HepG2 (cell line): ENCODE results near the gene L1CAM. TPM values are rescaled to one million over a fixed set of nuclear protein-coding genes. Genes with fewer than 3 reads are reported as not detected.

Source experiments
- ATAC-seq: fragments of 200-7000 bp; cut with Tn5 transposase; 3 replicates; pipeline ENCODE4 v1.9.1; 2020; ENCODE audit warnings: mild to moderate bottlenecking, moderate library complexity
- BruUV-seq: library from RNA; stranded (reverse); fragments of 400-500 nt; replicated peaks from 2 replicates; lab custom pipeline; 2021; lab: Mats Ljungman, UMichigan
- CTCF ChIA-PET: fragments of 300-600 bp; formaldehyde crosslinking; extraction: SDS; loops from one replicate; lab custom pipeline; 2021; ENCODE audit warnings: low total read pairs, inconsistent platforms, low intra/inter-chr PET ratio; lab: Yijun Ruan, JAX
- POLR2A ChIA-PET: fragments of 350-600 bp; sonication (Branson Sonifier 250); formaldehyde crosslinking; loops from one replicate; lab custom pipeline; 2020; ENCODE audit warnings: antibody characterized with exemption, inconsistent platforms; lab: Yijun Ruan, JAX
- DNase-seq: peaks from one replicate; pipeline ENCODE4 v3.0.0-alpha.2; 2015; ENCODE audit warnings: low spot score
- FAIRE-seq: peaks from 3 replicates; lab custom pipeline; 2011; peaks lifted over from hg19 to GRCh38; lab: Jason Lieb, UNC
- H2AFZ ChIP-seq: one replicate; pipeline ENCODE4 v1.6.1; 2011; ENCODE audit warnings: low read length, inconsistent platforms
- H3K27ac ChIP-seq: fragments of 300-600 bp; 3 replicates; pipeline ENCODE4 v1.8.0; 2011; ENCODE audit warnings: mixed run types, mild to moderate bottlenecking, mixed read lengths, low read length, inconsistent platforms; ENCODE audit not compliant: insufficient read depth; ENCODE audit errors: extremely low read length
- H3K27me3 ChIP-seq, 2 experiments: fragments of 200-600 bp in 1 of 2; 2 replicates in 1 of 2; 3 replicates in 1 of 2; pipeline versions ENCODE4 v1.6.0 to v1.8.0; 2011; ENCODE audit warnings: low read length in 2 of 2, mild to moderate bottlenecking in 2 of 2, moderate library complexity in 2 of 2, inconsistent platforms in 1 of 2; ENCODE audit not compliant: insufficient read depth in 2 of 2, control insufficient read depth in 1 of 2
- H3K36me3 ChIP-seq, 2 experiments: fragments of 200-600 bp in 1 of 2; replicated peaks in 1 of 2; 2 replicates in 1 of 2; 3 replicates in 1 of 2; pipeline versions ENCODE4 v1.5.1 to v1.8.0; 2011; ENCODE audit warnings: low read length in 2 of 2, inconsistent platforms in 1 of 2; ENCODE audit not compliant: insufficient read depth in 2 of 2, control insufficient read depth in 1 of 2
- H3K4me1 ChIP-seq: 2 replicates; pipeline ENCODE4 v1.5.1; 2012; ENCODE audit warnings: low read length, inconsistent platforms; ENCODE audit not compliant: insufficient read depth
- H3K4me2 ChIP-seq: 2 replicates; pipeline ENCODE4 v1.6.0; 2011; ENCODE audit warnings: low read depth, low read length, inconsistent platforms
- H3K4me3 ChIP-seq, 3 experiments: fragments of 200-600 bp in 1 of 3; sonication (generic), shearing (Covaris generic) in 1 of 3; replicated peaks in 1 of 3; 2 replicates each; pipeline ENCODE4 v1.5.1; 2011 to 2016; ENCODE audit warnings: low read length in 3 of 3, inconsistent platforms in 2 of 3, low read depth in 2 of 3, mild to moderate bottlenecking in 2 of 3, control low read depth in 1 of 3, mixed read lengths in 1 of 3; ENCODE audit not compliant: insufficient read depth in 1 of 3
- H3K79me2 ChIP-seq: one replicate; pipeline ENCODE4 v1.6.1; 2011; ENCODE audit warnings: low read length, inconsistent platforms; ENCODE audit not compliant: insufficient read depth
- H3K9ac ChIP-seq: 2 replicates; pipeline ENCODE4 v1.6.0; 2011; ENCODE audit warnings: mild to moderate bottlenecking, low read depth, low read length, inconsistent platforms; ENCODE audit not compliant: insufficient read depth
- H3K9me3 ChIP-seq: 2 replicates; pipeline ENCODE4 v1.5.1; 2012; ENCODE audit warnings: mild to moderate bottlenecking, low read length
- H4K20me1 ChIP-seq: 2 replicates; pipeline ENCODE4 v1.6.0; 2011; ENCODE audit warnings: inconsistent platforms, mild to moderate bottlenecking, low read length, moderate library complexity; ENCODE audit not compliant: insufficient read depth
- HNRNPL ChIP-seq: fragments of 200-400 bp; formaldehyde crosslinking; IDR thresholded peaks from 2 replicates; pipeline ENCODE4 v1.6.1; 2017; ENCODE audit warnings: mild to moderate bottlenecking, low read depth, low read length
- IKZF4 ChIP-seq: sonication (generic); formaldehyde crosslinking; IDR thresholded peaks from 2 replicates; pipeline ENCODE4 v1.5.1; 2020; ENCODE audit warnings: borderline replicate concordance, mild to moderate bottlenecking, low read depth, missing genetic modification reagents; ENCODE audit errors: not compliant biosample characterization
- MYPOP ChIP-seq: sonication (generic); formaldehyde crosslinking; IDR thresholded peaks from 2 replicates; pipeline ENCODE4 v1.8.1; 2023; ENCODE audit warnings: mild to moderate bottlenecking, moderate library complexity, missing genetic modification reagents
- ZFP36L1 ChIP-seq: sonication (generic); formaldehyde crosslinking; IDR thresholded peaks from 2 replicates; pipeline ENCODE4 v1.8.0; 2022; ENCODE audit warnings: mild to moderate bottlenecking, missing genetic modification reagents, moderate library complexity
- ZNF253 ChIP-seq: sonication (generic); formaldehyde crosslinking; IDR thresholded peaks from 2 replicates; pipeline ENCODE4 v1.8.0; 2022; ENCODE audit warnings: mild to moderate bottlenecking, missing genetic modification reagents, borderline replicate concordance
- ZNF317 ChIP-seq: sonication (generic); formaldehyde crosslinking; IDR thresholded peaks from 2 replicates; pipeline ENCODE4 v1.5.0; 2020; ENCODE audit warnings: mild to moderate bottlenecking, missing genetic modification reagents
- ZNF549 ChIP-seq: sonication (generic); formaldehyde crosslinking; IDR thresholded peaks from 2 replicates; pipeline ENCODE4 v1.5.0; 2020; ENCODE audit warnings: missing genetic modification reagents
- WGBS: methylation state at CpG from one replicate; pipeline ENCODE4 v1.1.6; 2017; ENCODE audit warnings: low lambda C conversion rate; 5-methylcytosine and 5-hydroxymethylcytosine counted together
- in situ Hi-C: cut with HindIII; loops from 2 replicates; pipeline ENCODE4 v1.10.0; 2017; ENCODE audit warnings: low pct_unique_long_range_greater_than_20kb; ENCODE audit not compliant: extremely low pct_ligation_motif_present
- intact Hi-C: fragments of 100-400 bp; cut with micrococcal nuclease; formaldehyde crosslinking; loops from one replicate; pipeline ENCODE4 v1.10.0; 2022; ENCODE audit not compliant: unreplicated experiment
- polyA plus RNA-seq, 8 experiments: library from polyadenylated mRNA; depleted of rRNA in 3 of 8; stranded (reverse) in 7 of 8; unstranded in 1 of 8; fragments of >200 nt; fragmentation: Illumina TruSeq in 4 of 8; extraction: Trizol in 4 of 8; gene quantifications; 2 replicates each; pipeline versions ENCODE4 v1.2.1 to v1.2.3, GENCODE V29; 2011 to 2016; ENCODE audit warnings: low read depth in 4 of 8, missing spikeins in 1 of 8, mixed read lengths in 1 of 8; ENCODE audit not compliant: insufficient read depth in 1 of 8
- total RNA-seq, 5 experiments: library from RNA; depleted of rRNA; stranded (reverse); fragments of >200 nt; fragmentation: Illumina TruSeq; extraction: Trizol; gene quantifications; 2 replicates each; pipeline ENCODE4 v1.2.3, GENCODE V29; 2016; ENCODE audit warnings: low read depth in 1 of 5
- TF ChIP-seq, protein P1 (sequence below): sonication (generic); formaldehyde crosslinking; IDR thresholded peaks from 2 replicates; pipeline ENCODE4 v1.5.1; 2020; ENCODE audit warnings: mild to moderate bottlenecking, missing genetic modification reagents, borderline replicate concordance
- TF ChIP-seq, protein P2 (sequence below): sonication (generic); formaldehyde crosslinking; IDR thresholded peaks from 2 replicates; pipeline ENCODE4 v1.5.0; 2020; ENCODE audit warnings: mild to moderate bottlenecking, missing genetic modification reagents

The L1CAM gene
- total and polyA plus RNA-seq, 2 of the 13 experiments (the other 11 are each of a cell fraction or from before 2014, with no cell fraction given) = 1.4 to 2.0 TPM

- no TSS peak for BruUV-seq
- H3K27ac ChIP-seq = no peak overlapping the region
- POLR2A ChIA-PET = no interaction called here
- peaks cover 2 to 11% of the 10 kb centered on the region in 2 experiments; a peak in 2 of 5 replicates for H3K27me3 ChIP-seq
- no peaks in the 10 kb centered on the region for H3K9me3 ChIP-seq
- H3K36me3 ChIP-seq = no peaks in the 10 kb centered on the region
- no CpG with 5 or more reads among the region's 10 CpGs for WGBS
- in situ Hi-C loops (no loop called here), intact Hi-C loops (no loop called here)
- H4K20me1 ChIP-seq = no peaks in the 10 kb centered on the region
- DNase-seq (no peak), FAIRE-seq (no peak), ATAC-seq (no peak)
- H3K4me3 ChIP-seq = no peak overlapping the region
- no peaks in the 10 kb centered on the region for H3K4me1 ChIP-seq
- H3K9ac ChIP-seq = no peak overlapping the region
- no peaks in the 10 kb centered on the region for H3K79me2 ChIP-seq
- no peak overlapping the region for H2AFZ ChIP-seq
- CTCF ChIA-PET = no interaction called here
- TF ChIP-seq HNRNPL (0 out of 2 replicates have a peak, but pooled peaks have one; percentile 19), MYPOP (CRISPR knock-in tag) (no peak)
- no peak overlapping the region for H3K4me2 ChIP-seq
Observed at GRCh38 chrX:153902385-153902784, 16.4 kb upstream of the L1CAM start.

GRCh38 chrX:153901753-153902140, 15.8 kb upstream of the L1CAM start:
- WGBS = 17% methylated on average over 8 of the region's 8 CpGs
- in situ Hi-C loops (no loop called here), intact Hi-C loops (no loop called here)
- BruUV-seq = no TSS peak
- Histone ChIP-seq H3K36me3 (no peaks in the 10 kb centered on the region), H3K9me3 (no peaks in the 10 kb centered on the region), H4K20me1 (no peaks in the 10 kb centered on the region), H2AFZ (no peak overlapping the region), H3K4me3 (no peak overlapping the region), H3K27ac (no peak overlapping the region), H3K9ac (no peak overlapping the region), H3K79me2 (no peaks in the 10 kb centered on the region), H3K4me2 (no peak overlapping the region), H3K4me1 (no peaks in the 10 kb centered on the region), H3K27me3 (peaks cover 2 to 11% of the 10 kb centered on the region in 2 experiments; a peak in 2 of 5 replicates)
- ChIA-PET POLR2A (no interaction called here), CTCF (no interaction called here)
- DNase-seq (no peak), ATAC-seq (no peak), FAIRE-seq (no peak)
- no peak for TF ChIP-seq ZFP36L1 (CRISPR knock-in tag)
- no peak for TF ChIP-seq ZNF253
- no peak for TF ChIP-seq IKZF4 (CRISPR knock-in tag)
- TF ChIP-seq, protein P1, sequence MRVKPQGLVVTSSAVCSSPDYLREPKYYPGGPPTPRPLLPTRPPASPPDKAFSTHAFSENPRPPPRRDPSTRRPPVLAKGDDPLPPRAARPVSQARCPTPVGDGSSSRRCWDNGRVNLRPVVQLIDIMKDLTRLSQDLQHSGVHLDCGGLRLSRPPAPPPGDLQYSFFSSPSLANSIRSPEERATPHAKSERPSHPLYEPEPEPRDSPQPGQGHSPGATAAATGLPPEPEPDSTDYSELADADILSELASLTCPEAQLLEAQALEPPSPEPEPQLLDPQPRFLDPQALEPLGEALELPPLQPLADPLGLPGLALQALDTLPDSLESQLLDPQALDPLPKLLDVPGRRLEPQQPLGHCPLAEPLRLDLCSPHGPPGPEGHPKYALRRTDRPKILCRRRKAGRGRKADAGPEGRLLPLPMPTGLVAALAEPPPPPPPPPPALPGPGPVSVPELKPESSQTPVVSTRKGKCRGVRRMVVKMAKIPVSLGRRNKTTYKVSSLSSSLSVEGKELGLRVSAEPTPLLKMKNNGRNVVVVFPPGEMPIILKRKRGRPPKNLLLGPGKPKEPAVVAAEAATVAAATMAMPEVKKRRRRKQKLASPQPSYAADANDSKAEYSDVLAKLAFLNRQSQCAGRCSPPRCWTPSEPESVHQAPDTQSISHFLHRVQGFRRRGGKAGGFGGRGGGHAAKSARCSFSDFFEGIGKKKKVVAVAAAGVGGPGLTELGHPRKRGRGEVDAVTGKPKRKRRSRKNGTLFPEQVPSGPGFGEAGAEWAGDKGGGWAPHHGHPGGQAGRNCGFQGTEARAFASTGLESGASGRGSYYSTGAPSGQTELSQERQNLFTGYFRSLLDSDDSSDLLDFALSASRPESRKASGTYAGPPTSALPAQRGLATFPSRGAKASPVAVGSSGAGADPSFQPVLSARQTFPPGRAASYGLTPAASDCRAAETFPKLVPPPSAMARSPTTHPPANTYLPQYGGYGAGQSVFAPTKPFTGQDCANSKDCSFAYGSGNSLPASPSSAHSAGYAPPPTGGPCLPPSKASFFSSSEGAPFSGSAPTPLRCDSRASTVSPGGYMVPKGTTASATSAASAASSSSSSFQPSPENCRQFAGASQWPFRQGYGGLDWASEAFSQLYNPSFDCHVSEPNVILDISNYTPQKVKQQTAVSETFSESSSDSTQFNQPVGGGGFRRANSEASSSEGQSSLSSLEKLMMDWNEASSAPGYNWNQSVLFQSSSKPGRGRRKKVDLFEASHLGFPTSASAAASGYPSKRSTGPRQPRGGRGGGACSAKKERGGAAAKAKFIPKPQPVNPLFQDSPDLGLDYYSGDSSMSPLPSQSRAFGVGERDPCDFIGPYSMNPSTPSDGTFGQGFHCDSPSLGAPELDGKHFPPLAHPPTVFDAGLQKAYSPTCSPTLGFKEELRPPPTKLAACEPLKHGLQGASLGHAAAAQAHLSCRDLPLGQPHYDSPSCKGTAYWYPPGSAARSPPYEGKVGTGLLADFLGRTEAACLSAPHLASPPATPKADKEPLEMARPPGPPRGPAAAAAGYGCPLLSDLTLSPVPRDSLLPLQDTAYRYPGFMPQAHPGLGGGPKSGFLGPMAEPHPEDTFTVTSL (CRISPR knock-in tag) = no peak
- no peak for TF ChIP-seq ZNF317 (CRISPR knock-in tag)
- TF ChIP-seq, protein P2, sequence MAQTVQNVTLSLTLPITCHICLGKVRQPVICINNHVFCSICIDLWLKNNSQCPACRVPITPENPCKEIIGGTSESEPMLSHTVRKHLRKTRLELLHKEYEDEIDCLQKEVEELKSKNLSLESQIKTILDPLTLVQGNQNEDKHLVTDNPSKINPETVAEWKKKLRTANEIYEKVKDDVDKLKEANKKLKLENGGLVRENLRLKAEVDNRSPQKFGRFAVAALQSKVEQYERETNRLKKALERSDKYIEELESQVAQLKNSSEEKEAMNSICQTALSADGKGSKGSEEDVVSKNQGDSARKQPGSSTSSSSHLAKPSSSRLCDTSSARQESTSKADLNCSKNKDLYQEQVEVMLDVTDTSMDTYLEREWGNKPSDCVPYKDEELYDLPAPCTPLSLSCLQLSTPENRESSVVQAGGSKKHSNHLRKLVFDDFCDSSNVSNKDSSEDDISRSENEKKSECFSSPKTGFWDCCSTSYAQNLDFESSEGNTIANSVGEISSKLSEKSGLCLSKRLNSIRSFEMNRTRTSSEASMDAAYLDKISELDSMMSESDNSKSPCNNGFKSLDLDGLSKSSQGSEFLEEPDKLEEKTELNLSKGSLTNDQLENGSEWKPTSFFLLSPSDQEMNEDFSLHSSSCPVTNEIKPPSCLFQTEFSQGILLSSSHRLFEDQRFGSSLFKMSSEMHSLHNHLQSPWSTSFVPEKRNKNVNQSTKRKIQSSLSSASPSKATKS (CRISPR knock-in tag) = no peak
- TF ChIP-seq ZNF549 (CRISPR knock-in tag) = no peak
